Brain microvascular endothelial cell (primary cell): ENCODE measurements around the gene VMP1.
"Not testable (repeated sequence)": the region's sequence is repeated elsewhere in the genome, so short reads cannot be mapped to it uniquely, and the experiment has no call there.

Experiments
- DNase-seq: peaks from one replicate; pipeline ENCODE4 v3.0.0-alpha.2; 2020
- H3K27ac ChIP-seq: fragments of 250-450 bp; sonication (Bioruptor Pico); 2 replicates; pipeline ENCODE4 v1.5.1; 2020; ENCODE audit warnings: mild to moderate bottlenecking, moderate library complexity
- H3K27me3 ChIP-seq: fragments of 250-450 bp; sonication (Bioruptor Pico); replicated peaks from 2 replicates; pipeline ENCODE4 v1.5.1; 2020; ENCODE audit warnings: mild to moderate bottlenecking
- H3K36me3 ChIP-seq: fragments of 250-450 bp; sonication (Bioruptor Pico); replicated peaks from 2 replicates; pipeline ENCODE4 v1.5.1; 2020; ENCODE audit warnings: mild to moderate bottlenecking
- H3K4me3 ChIP-seq: 2 replicates; pipeline ENCODE4 v1.5.1; 2011; ENCODE audit warnings: low read depth, mild to moderate bottlenecking, control low read depth, low read length, moderate library complexity
- CTCF ChIP-seq: IDR thresholded peaks from 2 replicates; pipeline ENCODE4 v1.5.1; 2011; ENCODE audit warnings: low read depth, mild to moderate bottlenecking, moderate library complexity, low read length, control low read depth, inconsistent platforms; ENCODE audit errors: missing control alignments
- in situ Hi-C: cut with HindIII; loops from 2 replicates; pipeline ENCODE4 v1.10.0; 2017; ENCODE audit warnings: low sequenced_read_pairs, low pct_ligation_motif_present

VMP1 gene

GRCh38 chr17:59851439-59852375 lies 144.3 kb downstream of the VMP1 start:
- DNase-seq = peak; percentile 63
- Histone ChIP-seq H3K36me3 (no peaks in the 10 kb centered on the region), H3K4me3 (no peak overlapping the region), H3K27ac (peak overlapping the region; percentile 94), H3K27me3 (no peaks in the 10 kb centered on the region)
- in situ Hi-C loops = no loop called here
- no peak for TF ChIP-seq CTCF

DNA sequence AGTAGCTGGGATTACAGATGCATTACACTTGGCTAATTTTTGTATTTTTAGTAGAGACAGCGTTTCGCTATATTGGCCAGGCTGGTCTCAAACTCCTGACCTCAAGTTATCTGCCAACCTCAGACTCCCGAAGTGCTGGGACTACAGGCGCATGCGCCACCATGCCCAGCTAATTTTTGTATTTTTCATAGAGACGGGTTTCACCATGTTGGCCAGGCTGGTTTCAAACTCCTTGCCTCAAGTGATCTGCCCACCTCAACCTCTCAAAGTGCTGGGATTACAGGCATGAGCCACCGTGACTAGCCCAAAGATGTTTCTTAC lies 145.4 kb downstream of the VMP1 start:
- H3K27ac ChIP-seq = peak overlapping the region; percentile 94
- DNase-seq, H3K36me3 ChIP-seq, H3K4me3 ChIP-seq, H3K27me3 ChIP-seq, in situ Hi-C loops: not testable (repeated sequence)

- peak; percentile 84 for DNase-seq
- in situ Hi-C loops = no loop called here
- no peaks in the 10 kb centered on the region for H3K36me3 ChIP-seq
- H3K27ac ChIP-seq = peak overlapping the region; percentile 94
- TF ChIP-seq CTCF = peak; percentile 80
- no peak overlapping the region for H3K4me3 ChIP-seq
- H3K27me3 ChIP-seq = no peaks in the 10 kb centered on the region
Observed at GRCh38 chr17:59853168-59853918, 145.9 kb downstream of the VMP1 start.

GRCh38 chr17:59853919-59854729 lies 146.7 kb downstream of the VMP1 start:
- in situ Hi-C loops, H3K36me3 ChIP-seq, H3K27me3 ChIP-seq, DNase-seq, H3K4me3 ChIP-seq: not testable (repeated sequence)
- peak overlapping the region; percentile 94 for H3K27ac ChIP-seq

DNA sequence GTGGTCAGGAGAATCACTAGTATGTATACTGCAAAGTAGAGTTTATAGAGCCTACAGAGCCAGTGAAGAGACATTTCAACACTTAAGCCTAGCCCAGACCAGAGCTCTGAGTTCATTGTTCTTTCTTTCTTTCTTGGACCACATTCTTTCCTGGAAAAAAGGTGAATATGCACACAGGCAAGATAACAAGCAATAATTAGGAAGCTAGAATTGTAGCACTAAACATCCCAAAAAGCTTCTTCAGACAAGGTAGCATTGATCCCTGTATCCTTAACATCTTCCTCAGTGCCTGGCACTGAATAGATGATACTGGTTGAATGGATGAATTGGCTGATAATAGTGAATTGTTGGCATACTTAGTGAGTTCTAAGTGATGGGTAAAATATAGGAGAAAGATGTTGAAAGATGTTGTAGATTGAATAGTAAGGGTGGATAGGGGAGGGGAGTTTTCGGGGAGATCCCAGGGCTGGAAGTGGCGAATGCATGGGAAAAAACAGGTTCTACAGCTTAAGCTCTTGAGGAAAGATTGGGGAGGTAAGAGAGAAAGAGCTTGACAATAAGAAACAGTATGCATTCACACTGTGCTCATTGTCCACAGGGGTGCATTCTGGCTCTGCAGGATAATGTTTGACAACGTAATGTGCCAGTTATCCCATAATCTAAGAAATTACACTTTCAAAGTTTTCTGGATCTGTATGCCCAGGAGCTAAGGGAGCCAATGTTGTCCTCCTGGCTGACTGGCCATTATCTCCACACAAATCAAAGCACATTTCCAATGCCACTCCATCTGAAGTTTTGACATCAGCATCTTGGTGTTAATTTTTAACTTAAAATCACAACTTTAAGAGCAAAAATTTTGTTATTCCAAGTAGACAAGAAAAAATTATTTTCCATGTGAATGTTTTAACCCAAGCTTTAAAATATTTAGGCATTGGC lies 149.7 kb downstream of the VMP1 start:
- TF ChIP-seq CTCF = no peak
- no peak for DNase-seq
- Histone ChIP-seq H3K27ac (no peak overlapping the region), H3K36me3 (no peaks in the 10 kb centered on the region), H3K27me3 (no peaks in the 10 kb centered on the region), H3K4me3 (no peak overlapping the region)
- in situ Hi-C loops = no loop called here

GRCh38 chr17:59858167-59858816 lies 150.8 kb downstream of the VMP1 start:
- Histone ChIP-seq H3K36me3 (no peaks in the 10 kb centered on the region), H3K4me3 (no peak overlapping the region), H3K27me3 (no peaks in the 10 kb centered on the region), H3K27ac (peak overlapping the region; percentile 14)
- in situ Hi-C loops = no loop called here
- no peak for TF ChIP-seq CTCF
- no peak for DNase-seq
